DOHH2 (cell line): ENCODE measurements around the gene RBFOX2.

Source experiments
- H3F3A ChIP-seq: fragments of 200-600 bp; sonication (generic), shearing (Covaris generic); 2 replicates; pipeline ENCODE4 v1.6.0; 2016; ENCODE audit warnings: antibody characterized with exemption, mild to moderate bottlenecking; ENCODE audit not compliant: control insufficient read depth, insufficient read depth
- H3K27ac ChIP-seq: fragments of 200-600 bp; sonication (generic); 2 replicates; pipeline ENCODE4 v1.5.1; 2014; ENCODE audit warnings: low read depth, mild to moderate bottlenecking, low read length, moderate library complexity
- H3K27me3 ChIP-seq: fragments of 200-600 bp; sonication (generic); 2 replicates; pipeline ENCODE4 v1.6.1; 2014; ENCODE audit warnings: mild to moderate bottlenecking, low read length, mixed read lengths; ENCODE audit not compliant: control insufficient read depth
- H3K36me3 ChIP-seq: fragments of 200-600 bp; sonication (generic); 2 replicates; pipeline ENCODE4 v1.6.1; 2014; ENCODE audit warnings: mild to moderate bottlenecking, low read length, moderate library complexity, mixed read lengths; ENCODE audit not compliant: control insufficient read depth
- H3K4me1 ChIP-seq: fragments of 200-600 bp; sonication (generic); 2 replicates; pipeline ENCODE4 v1.6.1; 2014; ENCODE audit warnings: mild to moderate bottlenecking, low read length, mixed read lengths; ENCODE audit not compliant: control insufficient read depth
- H3K4me2 ChIP-seq: fragments of 200-600 bp; sonication (generic); 2 replicates; pipeline ENCODE4 v1.6.0; 2014; ENCODE audit warnings: mild to moderate bottlenecking, low read length, moderate library complexity
- H3K4me3 ChIP-seq: fragments of 200-600 bp; sonication (generic); 2 replicates; pipeline ENCODE4 v1.5.1; 2014; ENCODE audit warnings: mild to moderate bottlenecking, low read length, mixed read lengths
- H3K79me2 ChIP-seq: fragments of 200-600 bp; sonication (generic); 2 replicates; pipeline ENCODE4 v1.6.1; 2014; ENCODE audit warnings: mild to moderate bottlenecking, low read length, mixed read lengths; ENCODE audit not compliant: control insufficient read depth
- H3K9me2 ChIP-seq: fragments of 200-600 bp; sonication (generic); replicated peaks from 2 replicates; pipeline ENCODE4 v1.6.1; 2014; ENCODE audit warnings: mild to moderate bottlenecking, low read length, mixed read lengths; ENCODE audit not compliant: control insufficient read depth
- H3K9me3 ChIP-seq: fragments of 200-600 bp; sonication (generic); 2 replicates; pipeline ENCODE4 v1.6.1; 2014; ENCODE audit warnings: antibody characterized with exemption, low read length, mixed read lengths; ENCODE audit not compliant: control insufficient read depth, insufficient read depth
- H4K20me1 ChIP-seq: fragments of 200-600 bp; sonication (generic); 2 replicates; pipeline ENCODE4 v1.6.0; 2014; ENCODE audit warnings: low read depth, mild to moderate bottlenecking, antibody characterized with exemption, low read length, moderate library complexity; ENCODE audit not compliant: control insufficient read depth, insufficient read depth
- CTCF ChIP-seq: fragments of 200-600 bp; sonication (generic); IDR thresholded peaks from one replicate; pipeline ENCODE4 v1.5.1; 2014; ENCODE audit warnings: antibody characterized with exemption, mild to moderate bottlenecking, low read depth, low read length; ENCODE audit not compliant: poor library complexity, severe bottlenecking
- EZH2phosphoT487 ChIP-seq: fragments of 200-600 bp; sonication (generic); IDR thresholded peaks from 2 replicates; pipeline ENCODE4 v1.6.1; 2017; ENCODE audit warnings: borderline replicate concordance, mild to moderate bottlenecking, antibody characterized with exemption, low read length, moderate library complexity, mixed read lengths

The RBFOX2 gene

GRCh38 chr22:35967046-35967397, 61.6 kb downstream of the RBFOX2 start:
- Histone ChIP-seq H3K27ac (no peak overlapping the region), H3K9me2 (no peaks in the 10 kb centered on the region), H3K27me3 (no peaks in the 10 kb centered on the region), H3K79me2 (peaks cover 95% of the 10 kb centered on the region), H3K4me2 (no peak overlapping the region), H3K36me3 (peaks cover 13% of the 10 kb centered on the region), H4K20me1 (peaks cover 4% of the 10 kb centered on the region; the same call in 1 of the 2 replicates), H3K4me1 (peaks cover 17% of the 10 kb centered on the region), H3K4me3 (no peak overlapping the region), H3F3A (no peaks in the 10 kb centered on the region), H3K9me3 (no peaks in the 10 kb centered on the region)
- TF ChIP-seq CTCF (no peak), EZH2phosphoT487 (no peak)

GRCh38 chr22:35966314-35967045, 62.1 kb downstream of the RBFOX2 start:
- Histone ChIP-seq H3K27me3 (no peaks in the 10 kb centered on the region), H3K4me3 (no peak overlapping the region), H3K27ac (no peak overlapping the region), H3F3A (no peaks in the 10 kb centered on the region), H3K36me3 (peaks cover 13% of the 10 kb centered on the region), H4K20me1 (peaks cover 4% of the 10 kb centered on the region; the same call in 1 of the 2 replicates), H3K79me2 (peaks cover 95% of the 10 kb centered on the region), H3K9me3 (no peaks in the 10 kb centered on the region), H3K4me1 (peaks cover 12% of the 10 kb centered on the region), H3K9me2 (no peaks in the 10 kb centered on the region), H3K4me2 (no peak overlapping the region)
- TF ChIP-seq CTCF (no peak), EZH2phosphoT487 (no peak)

GRCh38 chr22:35963237-35963810, 65.3 kb downstream of the RBFOX2 start:
- no peak overlapping the region for H3K27ac ChIP-seq
- H3K4me3 ChIP-seq: no peak overlapping the region
- no peaks in the 10 kb centered on the region for H3K36me3 ChIP-seq
- H3K79me2 ChIP-seq: peaks cover 94% of the 10 kb centered on the region
- H3F3A ChIP-seq: no peaks in the 10 kb centered on the region
- H3K9me3 ChIP-seq: no peaks in the 10 kb centered on the region
- no peaks in the 10 kb centered on the region for H4K20me1 ChIP-seq
- no peaks in the 10 kb centered on the region for H3K9me2 ChIP-seq
- H3K4me1 ChIP-seq: no peaks in the 10 kb centered on the region
- no peak overlapping the region for H3K4me2 ChIP-seq
- no peak for TF ChIP-seq CTCF
- TF ChIP-seq EZH2phosphoT487: no peak
- no peaks in the 10 kb centered on the region for H3K27me3 ChIP-seq
